NT2/D1 (cell line): ENCODE data around the gene STK35.

Experiments
- SUZ12 ChIP-seq: IDR thresholded peaks from 2 replicates; pipeline ENCODE4 v1.6.1; 2011; ENCODE audit not compliant: insufficient read length, insufficient read depth; ENCODE audit errors: extremely low read depth
- YY1 ChIP-seq: IDR thresholded peaks from 2 replicates; pipeline ENCODE4 v1.6.1; 2011; ENCODE audit not compliant: insufficient read length, insufficient read depth
- ZNF274 ChIP-seq: IDR thresholded peaks from 2 replicates; pipeline ENCODE4 v1.6.1; 2011; ENCODE audit warnings: mild to moderate bottlenecking, low read depth, low read length

DNA sequence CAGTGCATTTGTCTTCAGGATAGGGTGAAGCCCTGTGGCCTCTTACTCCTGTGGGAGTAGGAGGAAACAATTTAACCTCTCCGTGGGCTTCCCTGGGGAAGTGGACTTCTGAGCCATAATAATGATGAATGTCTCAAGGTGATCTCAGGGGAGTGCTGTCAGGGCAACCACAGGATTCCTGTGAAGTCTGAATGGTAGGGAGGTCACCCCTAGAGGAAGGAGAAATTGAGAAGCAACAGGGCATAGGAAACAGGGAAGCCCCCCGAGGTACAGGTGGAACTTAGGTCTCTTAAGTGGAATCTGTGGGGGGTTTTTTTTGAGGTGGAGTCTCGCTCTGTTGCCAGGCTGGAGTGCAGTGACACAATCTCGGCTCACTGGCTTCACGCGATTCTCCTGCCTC, 26.9 kb downstream of the STK35 start:
- TF ChIP-seq SUZ12 (no peak), YY1 (no peak), ZNF274 (no peak)
